Stimulated activated CD8-positive, alpha-beta memory T cell treated with anti-CD3 and anti-CD28 coated beads, Interleukin-15, amount 100 ng/mL, for 1 hour (primary cell): Measurements from ENCODE around the gene RPRM.
"Not testable (repeated sequence)": the region's sequence is repeated elsewhere in the genome, so short reads cannot be mapped to it uniquely, and the experiment has no call there.

Experiments
- DNase-seq: peaks from one replicate; pipeline ENCODE4 v3.0.0-alpha.2; 2020; ENCODE audit warnings: low read depth

Gene RPRM

GRCh38 chr2:153478289-153479261, at the start of gene RPRM:
RPRM (minus strand) TSS chr2:153478762; CDS start chr2:153478565, 197 bp downstream.
- peak; percentile 11 for DNase-seq

GRCh38 chr2:153519257-153519875, 40.8 kb upstream of the RPRM start:
- DNase-seq = peak; percentile 27

- DNase-seq = no peak
Observed at GRCh38 chr2:153512331-153512730, 33.8 kb upstream of the RPRM start.

- DNase-seq = no peak
Observed at GRCh38 chr2:153510996-153511395, 32.4 kb upstream of the RPRM start.

- no peak for DNase-seq
Observed at GRCh38 chr2:153509133-153509532, 30.6 kb upstream of the RPRM start.

GRCh38 chr2:153506499-153506898, 27.9 kb upstream of the RPRM start:
- not testable (repeated sequence) for DNase-seq

GRCh38 chr2:153499439-153499838, 20.9 kb upstream of the RPRM start:
- no peak for DNase-seq

GRCh38 chr2:153497938-153498629, 19.5 kb upstream of the RPRM start:
- DNase-seq = no peak

- no peak for DNase-seq
Observed at GRCh38 chr2:153495725-153496124, 17.2 kb upstream of the RPRM start.

- no peak for DNase-seq
Observed at GRCh38 chr2:153488072-153488471, 9.5 kb upstream of the RPRM start.

- DNase-seq = no peak
Observed at GRCh38 chr2:153487448-153487847, 8.9 kb upstream of the RPRM start.

GRCh38 chr2:153479573-153479972, 1.0 kb upstream of the RPRM start:
- DNase-seq = no peak

GRCh38 chr2:153477636-153478288, 800 bp downstream of the RPRM start:
- DNase-seq = no peak

- no peak for DNase-seq
Observed at GRCh38 chr2:153476816-153477635, 1.5 kb downstream of the RPRM start.

GRCh38 chr2:153476491-153476815, 2.1 kb downstream of the RPRM start:
- DNase-seq = no peak

- DNase-seq = no peak
Observed at GRCh38 chr2:153474876-153475435, 3.6 kb downstream of the RPRM start.

GRCh38 chr2:153474407-153474806, 4.2 kb downstream of the RPRM start:
- DNase-seq = no peak

GRCh38 chr2:153470867-153471266, 7.7 kb downstream of the RPRM start:
- DNase-seq = no peak

- DNase-seq = no peak
Observed at GRCh38 chr2:153464395-153464794, 14.2 kb downstream of the RPRM start.

- no peak for DNase-seq
Observed at GRCh38 chr2:153462338-153462859, 16.2 kb downstream of the RPRM start.

- no peak for DNase-seq
Observed at GRCh38 chr2:153461453-153461852, 17.1 kb downstream of the RPRM start.
